Muscle of back (tissue), 13 donors: ENCODE measurements around the gene TRIM34. TPM values are rescaled to one million over a fixed set of nuclear protein-coding genes. Genes with fewer than 3 reads are reported as not detected.
"Not testable (repeated sequence)": the region's sequence is repeated elsewhere in the genome, so short reads cannot be mapped to it uniquely, and the experiment has no call there.

Experiments used
- DNase-seq, 3 donors: peaks; one replicate each; pipeline versions ENCODE4 v3.0.0 to v3.0.0-alpha.2; 2013
- long read RNA-seq, 9 donors: transcript quantifications; one replicate each; lab custom pipeline, GENCODE V29; 2026
- polyA plus RNA-seq, 10 donors: library from polyadenylated mRNA; unstranded; fragments of 120-200 nt; gene quantifications; one replicate each; pipeline ENCODE4 v1.2.1, GENCODE V29; 2013; ENCODE audit not compliant: insufficient read length in 10 of 10

The TRIM34 gene, protein sequence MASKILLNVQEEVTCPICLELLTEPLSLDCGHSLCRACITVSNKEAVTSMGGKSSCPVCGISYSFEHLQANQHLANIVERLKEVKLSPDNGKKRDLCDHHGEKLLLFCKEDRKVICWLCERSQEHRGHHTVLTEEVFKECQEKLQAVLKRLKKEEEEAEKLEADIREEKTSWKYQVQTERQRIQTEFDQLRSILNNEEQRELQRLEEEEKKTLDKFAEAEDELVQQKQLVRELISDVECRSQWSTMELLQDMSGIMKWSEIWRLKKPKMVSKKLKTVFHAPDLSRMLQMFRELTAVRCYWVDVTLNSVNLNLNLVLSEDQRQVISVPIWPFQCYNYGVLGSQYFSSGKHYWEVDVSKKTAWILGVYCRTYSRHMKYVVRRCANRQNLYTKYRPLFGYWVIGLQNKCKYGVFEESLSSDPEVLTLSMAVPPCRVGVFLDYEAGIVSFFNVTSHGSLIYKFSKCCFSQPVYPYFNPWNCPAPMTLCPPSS
- polyA plus RNA-seq = 1 to 10 TPM; 3.9 to 6.8 (median 4.7) TPM
- long read RNA-seq, donor 1 = 0 reads
- long read RNA-seq, donor 2 = 0 reads
- long read RNA-seq, donor 3 = 0 reads
- long read RNA-seq, donor 4, partial matches to known transcripts = 0 of 1 reads
- long read RNA-seq, donor 4, other reads (novel, unspliced or antisense) = 0 of 1 reads
- long read RNA-seq, donor 5 = 0 reads
- long read RNA-seq, donor 6, partial matches to known transcripts = 0 of 1 reads
- long read RNA-seq, donor 6, other reads (novel, unspliced or antisense) = 0 of 1 reads
- long read RNA-seq, donor 7 = 0 reads
- long read RNA-seq, donor 8 = 0 reads
- long read RNA-seq, donor 9 = 0 reads

GRCh38 chr11:5624489-5625279 is at the start of gene TRIM34:
TSS of gene TRIM34 (plus strand) at chr11:5625001. CDS start at chr11:5632332, 7,331 bp downstream.
- DNase-seq = peak; percentile 71 to 92 (median 72)

DNA sequence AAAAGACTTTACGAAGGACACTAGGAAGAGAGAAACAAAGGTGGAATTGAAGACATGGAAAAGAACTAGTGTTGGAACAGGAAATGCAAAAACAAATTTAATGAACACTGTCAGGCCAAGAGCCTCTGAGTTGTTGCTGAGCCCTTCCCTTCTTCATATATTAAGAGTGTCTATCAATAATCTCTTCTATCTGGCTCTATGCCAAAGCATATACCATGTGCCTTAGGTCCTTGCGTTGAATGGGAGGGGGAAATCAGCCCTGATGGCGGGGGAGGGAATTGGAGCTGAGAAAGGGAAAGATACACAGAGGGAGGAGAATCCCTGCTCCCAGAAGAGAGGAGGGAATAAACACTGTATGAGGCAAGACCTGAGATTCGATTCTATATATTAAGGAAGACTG is 49.6 kb upstream of the TRIM34 start:
- no peak for DNase-seq

DNA sequence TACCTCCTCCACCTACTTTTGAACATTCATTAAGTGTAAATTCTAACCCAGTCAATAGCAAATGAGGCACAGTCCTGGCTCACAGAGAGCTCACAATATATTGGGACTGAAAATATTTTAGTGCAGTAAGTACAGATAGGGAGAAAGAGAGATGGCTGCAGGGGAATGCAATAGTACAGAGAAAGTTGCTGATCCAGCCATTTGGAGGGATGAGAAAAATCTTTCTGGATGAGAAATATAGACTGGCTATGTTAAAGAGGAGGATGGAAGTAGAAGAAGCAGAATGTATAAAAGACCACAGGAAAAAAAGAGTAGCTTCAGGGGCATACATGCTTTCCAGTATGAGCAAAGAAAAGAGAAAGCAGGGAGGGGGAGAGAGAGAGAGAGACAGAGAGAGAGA is 47.7 kb upstream of the TRIM34 start:
- no peak for DNase-seq

DNA sequence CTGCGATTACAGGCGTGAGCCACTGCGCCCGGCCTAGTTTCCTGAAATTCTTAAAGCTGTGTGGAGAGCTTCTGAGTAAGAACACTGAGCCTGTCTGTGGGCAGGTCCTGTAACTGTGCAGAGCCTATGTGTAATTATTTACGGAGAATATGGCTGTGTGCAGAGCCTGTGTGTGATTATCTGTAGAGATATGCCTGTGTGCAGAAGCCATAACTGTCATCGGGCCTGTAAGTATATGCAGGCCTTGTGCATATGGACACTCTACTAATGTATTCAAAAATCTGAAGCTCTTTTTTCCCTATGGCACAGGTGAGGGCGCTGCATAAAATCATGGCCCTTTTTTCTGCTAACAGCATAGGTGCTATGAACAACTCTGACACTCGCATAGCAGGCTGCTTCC is 44.2 kb upstream of the TRIM34 start, which contains the start of gene OR52B6:
Gene OR52B6, plus strand, starts transcription at position 301 of the 400 bp plus-strand sequence. Its CDS starts 0 bp downstream, at position 301.
- no peak for DNase-seq

- no peak for DNase-seq
Measured at GRCh38 chr11:5581014-5581413, 43.8 kb upstream of the TRIM34 start.

GRCh38 chr11:5584458-5584857 is 40.3 kb upstream of the TRIM34 start:
- not testable (repeated sequence) for DNase-seq

DNA sequence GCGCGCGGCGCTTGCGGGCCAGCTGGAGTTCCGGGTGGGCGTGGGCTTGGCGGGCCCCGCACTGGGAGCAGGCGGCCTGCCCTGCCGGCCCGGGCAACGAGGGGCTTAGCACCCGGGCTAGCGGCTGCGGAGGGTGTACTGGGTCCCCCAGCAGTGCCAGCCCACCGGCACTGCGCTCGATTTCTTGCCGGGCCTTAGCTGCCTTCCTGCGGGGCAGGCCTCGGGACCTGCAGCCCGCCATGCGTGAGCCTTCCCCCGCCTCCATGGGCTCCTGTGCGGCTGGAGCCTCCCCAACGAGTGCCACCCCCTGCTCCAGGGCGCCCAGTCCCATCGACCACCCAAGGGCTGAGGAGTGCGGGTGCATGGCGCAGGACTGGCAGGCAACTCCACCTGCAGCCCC is 34.9 kb upstream of the TRIM34 start:
- not testable (repeated sequence) for DNase-seq

DNA sequence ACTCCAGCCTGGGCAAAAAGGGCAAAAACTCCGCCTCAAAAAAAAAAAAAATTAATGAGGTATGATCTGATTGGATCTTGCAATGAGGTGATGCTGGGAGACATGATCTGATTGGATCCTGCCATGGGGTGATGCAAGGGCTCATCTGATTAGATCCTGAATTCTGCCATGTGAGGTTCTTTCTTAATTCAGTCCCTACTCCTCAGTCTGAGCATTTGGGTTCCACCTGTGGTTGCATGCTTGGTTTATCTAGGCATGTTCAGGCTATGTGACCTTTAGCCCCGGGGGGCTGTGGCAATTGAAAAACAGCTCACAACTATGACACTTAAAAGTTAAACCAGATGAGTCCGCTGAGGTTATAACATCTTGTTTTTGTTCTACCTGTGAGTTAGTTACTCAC is 33.2 kb upstream of the TRIM34 start:
- DNase-seq = no peak

DNA sequence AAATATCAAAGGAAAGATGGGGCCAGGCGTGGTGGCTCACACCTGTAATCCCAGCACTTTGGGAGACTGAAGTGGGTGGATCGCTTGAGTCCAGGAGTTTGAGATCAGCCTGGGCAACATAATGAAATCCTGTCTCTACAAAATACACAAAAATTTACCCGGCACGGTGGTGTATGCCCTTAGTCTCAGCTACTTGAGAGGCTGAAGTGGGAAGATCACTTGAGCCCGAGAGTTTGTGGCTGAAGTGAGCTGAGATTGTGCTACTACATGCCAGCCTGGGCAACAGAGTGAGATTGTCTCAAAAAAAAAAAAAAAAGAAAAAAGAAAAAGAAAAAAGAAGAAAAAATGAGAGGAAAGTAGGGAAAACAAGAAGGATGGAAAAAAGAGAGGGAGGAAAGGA is 32.2 kb upstream of the TRIM34 start:
- no peak for DNase-seq

DNA sequence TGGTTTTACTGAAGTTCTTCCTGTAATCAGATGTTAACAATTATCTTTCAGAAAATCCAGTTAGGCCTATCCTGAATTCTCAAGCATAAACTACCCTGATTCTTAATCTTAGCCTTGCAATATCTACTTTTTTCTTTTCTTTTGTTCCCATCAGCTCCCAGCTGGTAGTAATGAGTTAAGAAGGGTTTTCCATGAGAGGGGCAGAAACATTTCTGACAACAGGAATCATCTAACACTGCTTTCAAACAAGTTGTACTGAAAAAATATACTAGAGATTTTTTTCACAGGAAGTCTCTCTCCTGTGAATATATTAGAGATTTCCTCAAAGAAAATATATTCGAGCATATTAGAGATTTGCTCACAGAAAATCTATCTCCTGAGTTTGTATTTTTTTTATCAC is 31.7 kb upstream of the TRIM34 start:
- DNase-seq = no peak

DNA sequence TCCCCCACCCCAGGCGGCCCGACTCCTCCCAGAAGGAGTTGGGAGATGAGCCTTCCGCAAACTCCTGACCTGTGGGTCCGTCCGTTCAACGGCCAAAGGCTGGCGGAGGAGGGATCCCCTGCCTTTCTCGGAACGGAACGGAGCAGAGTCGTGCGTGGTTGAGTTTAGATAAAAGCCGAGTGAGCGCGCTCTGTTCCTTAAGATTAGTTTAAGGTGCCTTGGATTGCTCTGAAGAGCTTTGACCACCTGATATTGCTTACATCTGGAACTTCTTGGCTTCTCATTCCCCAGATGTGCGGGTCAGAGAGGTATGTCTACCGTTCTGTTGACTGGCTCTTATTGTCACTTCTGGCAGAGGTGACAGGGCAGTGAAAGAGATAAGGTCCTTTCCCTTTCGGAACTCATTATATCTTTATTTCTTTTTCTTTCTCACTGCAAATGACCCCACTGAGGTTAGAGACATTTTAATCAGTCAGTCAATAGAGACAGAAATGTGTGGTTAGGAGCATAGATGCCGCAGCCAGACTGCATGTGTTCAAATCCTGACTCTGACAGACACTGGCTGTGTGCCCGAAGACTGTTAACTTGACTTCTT is 28.1 kb upstream of the TRIM34 start, which contains the start of gene TRIM6:
Gene TRIM6, plus strand, starts transcription at position 31 of the 595 bp plus-strand sequence. Its CDS starts 261 bp downstream, at position 292.
- DNase-seq = peak; percentile 31 to 74 (median 46)

DNA sequence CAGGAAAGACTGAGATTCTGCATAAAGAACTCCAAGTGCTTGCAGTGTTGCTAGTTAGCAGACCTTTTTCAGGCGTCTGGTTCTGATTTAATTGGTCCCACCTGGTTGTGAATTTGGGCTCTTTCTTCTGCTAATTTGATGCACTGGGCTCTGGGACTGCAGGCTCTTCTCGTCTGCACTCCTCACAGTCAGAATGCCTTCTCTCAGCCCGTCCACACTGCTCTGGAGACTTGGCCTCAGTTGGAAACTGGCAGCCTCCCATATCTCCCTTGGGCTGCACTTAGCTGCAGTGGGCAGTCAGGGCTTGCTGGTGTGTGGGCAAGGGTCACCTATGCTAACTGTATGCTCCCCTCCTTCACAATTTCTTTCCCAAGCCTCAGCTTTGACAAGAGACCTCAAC is 26.8 kb upstream of the TRIM34 start:
- DNase-seq = no peak

DNA sequence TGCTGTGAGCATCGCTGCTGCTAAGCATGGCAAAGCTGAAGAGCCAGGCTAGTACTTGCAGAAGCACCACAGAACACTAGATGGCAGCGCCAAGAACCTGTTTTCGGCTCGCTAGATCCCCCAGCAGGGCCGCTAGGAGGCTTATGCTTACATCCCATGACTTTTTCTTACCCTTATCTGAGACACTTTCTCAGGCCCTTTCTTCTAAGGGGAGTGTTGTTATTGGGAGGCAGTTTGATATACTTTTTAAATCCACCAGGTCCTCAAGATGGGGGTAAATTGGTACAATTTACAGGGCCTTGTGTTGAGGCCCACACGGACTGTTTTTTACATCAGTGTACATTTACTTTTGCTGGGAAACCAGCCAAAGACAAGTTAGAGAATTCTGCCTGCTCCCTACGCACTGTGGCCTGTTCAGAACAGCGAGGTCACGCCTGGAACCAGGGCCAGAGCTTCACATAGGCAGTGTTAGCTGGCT is 24.4 kb upstream of the TRIM34 start:
- DNase-seq = peak; percentile 46 to 80 (median 55)

GRCh38 chr11:5602791-5603190 is 22.0 kb upstream of the TRIM34 start:
- DNase-seq = not testable (repeated sequence)

DNA sequence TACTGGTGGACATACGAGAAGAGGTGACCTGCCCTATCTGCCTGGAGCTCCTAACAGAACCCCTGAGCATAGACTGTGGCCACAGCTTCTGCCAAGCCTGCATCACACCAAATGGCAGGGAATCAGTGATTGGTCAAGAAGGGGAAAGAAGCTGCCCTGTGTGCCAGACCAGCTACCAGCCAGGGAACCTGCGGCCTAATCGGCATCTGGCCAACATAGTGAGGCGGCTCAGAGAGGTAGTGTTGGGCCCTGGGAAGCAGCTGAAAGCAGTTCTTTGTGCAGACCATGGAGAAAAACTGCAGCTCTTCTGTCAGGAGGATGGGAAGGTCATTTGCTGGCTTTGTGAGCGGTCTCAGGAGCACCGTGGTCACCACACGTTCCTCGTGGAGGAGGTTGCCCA is 21.5 kb upstream of the TRIM34 start:
- no peak for DNase-seq

GRCh38 chr11:5604896-5605295 is 19.9 kb upstream of the TRIM34 start:
- no peak for DNase-seq

DNA sequence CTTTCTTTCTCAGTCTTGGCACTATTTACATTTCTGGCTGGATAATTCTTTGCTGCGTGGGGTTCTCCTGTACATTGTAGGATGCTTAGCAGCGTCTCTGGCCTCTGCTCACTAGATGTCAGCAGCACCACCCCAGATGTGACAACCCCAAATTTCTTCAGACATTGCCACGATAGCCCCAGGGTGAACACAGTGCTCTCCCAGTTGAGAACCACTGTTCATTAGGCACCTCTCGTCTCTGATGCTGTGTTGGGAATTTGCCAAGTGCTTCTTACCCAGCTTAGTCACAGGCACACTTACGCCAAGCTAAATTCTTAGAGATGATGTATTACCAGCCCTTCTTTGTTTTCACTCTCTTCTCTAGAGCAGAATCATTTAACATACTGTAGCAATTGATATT is 19.0 kb upstream of the TRIM34 start:
- DNase-seq = peak in 1 of 3 donors; percentile 42

GRCh38 chr11:5608808-5609207 is 16.0 kb upstream of the TRIM34 start:
- DNase-seq = no peak

GRCh38 chr11:5610446-5610845 is 14.4 kb upstream of the TRIM34 start:
- DNase-seq = no peak

DNA sequence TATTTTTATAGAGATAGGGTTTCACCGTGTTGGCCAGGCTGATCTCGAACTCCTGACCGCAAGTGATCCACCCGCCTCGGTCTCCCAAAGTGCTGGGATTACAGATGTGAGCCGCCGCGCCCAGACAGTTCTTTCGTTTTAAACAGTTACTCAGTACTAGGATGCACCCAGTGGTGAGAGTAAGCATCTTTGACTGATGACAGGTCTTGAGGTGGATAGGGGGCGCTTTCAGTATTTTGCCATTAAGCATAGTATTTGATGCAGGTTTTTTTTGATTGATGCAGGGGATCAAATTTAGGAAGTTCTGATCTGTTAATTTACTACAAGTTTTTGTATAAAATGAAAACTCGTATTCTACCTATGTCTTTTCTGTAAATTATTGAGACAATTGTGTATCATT is 13.2 kb upstream of the TRIM34 start:
- DNase-seq = no peak

- DNase-seq = peak in 1 of 3 donors; percentile 36
Measured at GRCh38 chr11:5618807-5619206, 6.0 kb upstream of the TRIM34 start.
